ENCODE measurements around the gene KLHDC7A. TPM values are rescaled to one million over a fixed set of nuclear protein-coding genes. Genes with fewer than 3 reads are reported as not detected.

The KLHDC7A gene
- total and polyA plus RNA-seq, 2 donors (not counting 3 experiments of a cell fraction or from before 2014, with no cell fraction given): not detected

DNA sequence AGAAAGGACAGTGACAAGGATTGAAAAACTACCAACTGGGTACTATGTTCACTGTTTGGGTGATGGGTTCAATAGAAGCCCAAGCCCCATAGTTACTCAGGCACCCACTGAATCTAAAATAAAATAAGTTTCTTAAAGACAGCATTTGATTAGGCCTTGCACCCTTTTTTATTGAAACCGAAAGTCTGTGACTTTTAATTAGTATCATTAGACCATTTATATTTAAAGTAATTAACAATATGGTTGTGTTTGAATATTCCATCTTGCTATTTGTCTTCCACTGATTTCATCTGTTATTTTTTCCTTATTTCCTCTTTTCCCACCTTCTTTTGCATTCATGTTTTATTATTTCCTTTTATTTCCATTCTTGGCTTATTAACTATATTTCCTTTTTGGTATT, 27.4 kb downstream of the KLHDC7A start:
- Histone ChIP-seq H3K4me3 (replicated peaks in 1 of 3; ENCODE audit: insufficient read depth in 1 of 3, low read depth in 1 of 3, low read length in 3 of 3) (no peak overlapping the region), H3K4me1 (ENCODE audit: control insufficient read depth, extremely low read depth, insufficient read depth, low read length) (no peaks in the 10 kb centered on the region), H3K9ac (replicated peaks; ENCODE audit: extremely low read depth, insufficient read depth, low read length) (no peak overlapping the region), H2AFZ (ENCODE audit: low read depth, low read length) (no peak overlapping the region), H3K9me3 (replicated peaks; ENCODE audit: control insufficient read depth, insufficient read depth, low read length) (no peaks in the 10 kb centered on the region), H4K20me1 (replicated peaks; ENCODE audit: control insufficient read depth, extremely low read depth, insufficient read depth, low read length) (no peaks in the 10 kb centered on the region), H3K9me1 (replicated peaks; ENCODE audit: control insufficient read depth, extremely low read depth, insufficient read depth, low read length) (no peaks in the 10 kb centered on the region), H3K27me3 (ENCODE audit: control insufficient read depth in 2 of 2, insufficient read depth in 2 of 2, low read length in 2 of 2) (no peaks in the 10 kb centered on the region), H3K27ac (ENCODE audit: insufficient read depth, low read depth, low read length) (no peak overlapping the region), H3K36me3 (ENCODE audit: control insufficient read depth in 2 of 2, extremely low read depth in 1 of 2, insufficient read depth in 2 of 2, low read length in 2 of 2) (no peaks in the 10 kb centered on the region), H3K4me2 (ENCODE audit: insufficient read depth, low read length) (no peak overlapping the region), H3K79me2 (ENCODE audit: control insufficient read depth, insufficient read depth, low read length) (no peaks in the 10 kb centered on the region)
- dilution Hi-C loops (cut with MboI; ENCODE audit: extremely low pct_ligation_motif_present, low sequenced_read_pairs): no loop called here
- intact Hi-C loops (cut with micrococcal nuclease): no loop called here
- DNase-seq (ENCODE audit: low read depth, low spot score): no peak
- BruUV-seq (replicated peaks): no TSS peak
- TF ChIP-seq MYC (IDR thresholded peaks at IDR 0.05; ENCODE audit: low read depth, low read length) (no peak), EZH2 (IDR thresholded peaks at IDR 0.05; ENCODE audit: borderline replicate concordance, low read depth, low read length, severe bottlenecking) (no peak), CTCF (IDR thresholded peaks at IDR 0.05; ENCODE audit: extremely low read depth in 1 of 2, insufficient read depth in 1 of 2, low read depth in 1 of 2, low read length in 2 of 2) (no peak), POLR2A (IDR thresholded peaks at IDR 0.05; ENCODE audit: low read depth, low read length) (no peak), JUN (IDR thresholded peaks at IDR 0.05; ENCODE audit: borderline replicate concordance, insufficient read depth, insufficient read length, low read depth) (no peak), GATA2 (IDR thresholded peaks at IDR 0.05; ENCODE audit: insufficient read depth, insufficient read length, low read depth, low read length) (no peak), FOS (IDR thresholded peaks at IDR 0.05; ENCODE audit: borderline replicate concordance, insufficient read depth, low read length) (no peak), POLR2AphosphoS5 (IDR thresholded peaks at IDR 0.05; ENCODE audit: insufficient read depth, low read depth, low read length) (no peak)
- TF ChIP-seq, protein P1, sequence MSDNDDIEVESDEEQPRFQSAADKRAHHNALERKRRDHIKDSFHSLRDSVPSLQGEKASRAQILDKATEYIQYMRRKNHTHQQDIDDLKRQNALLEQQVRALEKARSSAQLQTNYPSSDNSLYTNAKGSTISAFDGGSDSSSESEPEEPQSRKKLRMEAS (IDR thresholded peaks at IDR 0.05; ENCODE audit: insufficient read depth, insufficient read length): no peak
- no peak for FAIRE-seq
- ChIA-PET CTCF (no interaction called here), POLR2A (no interaction called here)

All from endothelial cell of umbilical vein (primary cell).